Colonic mucosa (tissue), 4 donors: ENCODE measurements around the gene CLN6. TPM values are rescaled to one million over a fixed set of nuclear protein-coding genes. Genes with fewer than 3 reads are reported as not detected.
"Not testable (repeated sequence)": the region's sequence is repeated elsewhere in the genome, so short reads cannot be mapped to it uniquely, and the experiment has no call there.

ENCODE experiments used
- DNase-seq: peaks from one replicate; pipeline ENCODE4 v3.0.0-alpha.2; 2020
- H3K27ac ChIP-seq: fragments of 200-600 bp; one replicate; pipeline ENCODE4 v1.8.0; 2021
- H3K27me3 ChIP-seq: fragments of 200-600 bp; one replicate; pipeline ENCODE4 v1.8.0; 2021
- H3K36me3 ChIP-seq: fragments of 200-600 bp; one replicate; pipeline ENCODE4 v1.8.0; 2021
- H3K4me1 ChIP-seq: fragments of 200-600 bp; one replicate; pipeline ENCODE4 v1.8.0; 2021; ENCODE audit warnings: mild to moderate bottlenecking
- H3K4me3 ChIP-seq: fragments of 200-600 bp; one replicate; pipeline ENCODE4 v1.8.0; 2021
- H3K9ac ChIP-seq, 2 donors: one replicate each; pipeline ENCODE4 v1.7.0; 2013; ENCODE audit warnings: control low read depth in 2 of 2, low read depth in 2 of 2, low read length in 2 of 2
- H3K9me3 ChIP-seq: fragments of 200-600 bp; one replicate; pipeline ENCODE4 v1.8.0; 2021
- intact Hi-C: fragments of 100-400 bp; cut with DNase I; formaldehyde crosslinking; loops from one replicate; pipeline ENCODE4 v1.14.1; 2022
- total RNA-seq, 2 donors: library from RNA; stranded (reverse); fragmentation: NEBNext Ultra II Directional in 1 of 2; extraction: Animal tissue kit (Norgen Biotek cat#: 25700) in 1 of 2; gene quantifications; one replicate each; pipeline ENCODE4 v1.2.1, GENCODE V29; 2021
- TF ChIP-seq, protein P1 (sequence below): fragments of 200-600 bp; IDR thresholded peaks from one replicate; pipeline ENCODE4 v1.8.0; 2022; ENCODE audit warnings: antibody characterized with exemption, mild to moderate bottlenecking
- donor health status: healthy.
- donor health status: DM: no; HTN: no; CAD: no.
- donor health status: DM: no; HTN: no; CAD: no.

Gene CLN6
- total RNA-seq, 2 donors from 2014 or later, result 18.9 to 55.8 TPM

DNA sequence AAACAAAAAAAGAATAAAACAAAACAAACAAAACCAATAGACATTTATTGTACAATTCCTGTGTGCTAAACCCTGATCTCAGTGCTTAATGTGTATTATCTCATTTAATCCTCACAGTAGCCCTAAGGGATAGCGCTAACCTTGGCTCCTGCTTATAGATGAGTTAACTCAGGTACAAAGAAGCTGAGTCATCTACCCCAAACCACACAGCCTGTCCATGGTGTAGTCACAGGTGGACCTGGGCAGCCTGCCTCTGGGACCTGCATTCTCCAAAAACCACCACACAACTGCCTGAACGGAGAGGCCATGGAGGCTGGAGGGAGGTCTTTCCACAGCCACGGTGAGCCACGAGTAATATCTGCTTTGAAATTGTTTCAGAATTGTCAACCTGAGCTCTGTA lies 5.5 kb upstream of the CLN6 start:
- no peaks in the 10 kb centered on the region for H3K9me3 ChIP-seq
- intact Hi-C loops, result no loop called here
- TF ChIP-seq, protein P1, sequence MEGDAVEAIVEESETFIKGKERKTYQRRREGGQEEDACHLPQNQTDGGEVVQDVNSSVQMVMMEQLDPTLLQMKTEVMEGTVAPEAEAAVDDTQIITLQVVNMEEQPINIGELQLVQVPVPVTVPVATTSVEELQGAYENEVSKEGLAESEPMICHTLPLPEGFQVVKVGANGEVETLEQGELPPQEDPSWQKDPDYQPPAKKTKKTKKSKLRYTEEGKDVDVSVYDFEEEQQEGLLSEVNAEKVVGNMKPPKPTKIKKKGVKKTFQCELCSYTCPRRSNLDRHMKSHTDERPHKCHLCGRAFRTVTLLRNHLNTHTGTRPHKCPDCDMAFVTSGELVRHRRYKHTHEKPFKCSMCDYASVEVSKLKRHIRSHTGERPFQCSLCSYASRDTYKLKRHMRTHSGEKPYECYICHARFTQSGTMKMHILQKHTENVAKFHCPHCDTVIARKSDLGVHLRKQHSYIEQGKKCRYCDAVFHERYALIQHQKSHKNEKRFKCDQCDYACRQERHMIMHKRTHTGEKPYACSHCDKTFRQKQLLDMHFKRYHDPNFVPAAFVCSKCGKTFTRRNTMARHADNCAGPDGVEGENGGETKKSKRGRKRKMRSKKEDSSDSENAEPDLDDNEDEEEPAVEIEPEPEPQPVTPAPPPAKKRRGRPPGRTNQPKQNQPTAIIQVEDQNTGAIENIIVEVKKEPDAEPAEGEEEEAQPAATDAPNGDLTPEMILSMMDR, result no peak
- no peaks in the 10 kb centered on the region for H3K27me3 ChIP-seq
- H3K27ac ChIP-seq, result no peak overlapping the region
- H3K9ac ChIP-seq, result no peak overlapping the region
- H3K4me1 ChIP-seq, result peaks cover 9% of the 10 kb centered on the region
- DNase-seq, result no peak
- no peak overlapping the region for H3K4me3 ChIP-seq
- H3K36me3 ChIP-seq, result no peaks in the 10 kb centered on the region

DNA sequence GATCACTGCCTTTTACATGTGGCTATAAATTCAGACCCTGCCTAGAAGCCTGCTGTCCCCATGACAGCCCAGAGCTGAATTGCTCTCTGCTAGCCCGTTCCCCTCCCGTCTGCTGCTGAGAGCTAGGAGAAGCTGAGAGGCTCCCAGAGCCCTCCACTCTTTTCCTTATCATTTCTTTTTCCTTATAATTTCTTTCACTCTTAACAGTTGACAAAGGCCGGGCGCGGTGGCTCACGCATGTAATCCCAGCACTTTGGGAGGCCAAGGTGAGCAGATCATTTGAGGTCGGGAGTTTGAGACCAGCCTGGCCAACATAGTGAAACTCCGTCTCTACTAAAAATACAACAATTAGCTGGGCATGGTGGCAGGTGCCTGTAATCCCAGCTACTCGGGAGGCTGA lies 5.0 kb upstream of the CLN6 start:
- H3K9ac ChIP-seq, H3K4me1 ChIP-seq, H3K27ac ChIP-seq, intact Hi-C loops, H3K36me3 ChIP-seq, H3K27me3 ChIP-seq, DNase-seq, H3K4me3 ChIP-seq, H3K9me3 ChIP-seq: not testable (repeated sequence)

DNA sequence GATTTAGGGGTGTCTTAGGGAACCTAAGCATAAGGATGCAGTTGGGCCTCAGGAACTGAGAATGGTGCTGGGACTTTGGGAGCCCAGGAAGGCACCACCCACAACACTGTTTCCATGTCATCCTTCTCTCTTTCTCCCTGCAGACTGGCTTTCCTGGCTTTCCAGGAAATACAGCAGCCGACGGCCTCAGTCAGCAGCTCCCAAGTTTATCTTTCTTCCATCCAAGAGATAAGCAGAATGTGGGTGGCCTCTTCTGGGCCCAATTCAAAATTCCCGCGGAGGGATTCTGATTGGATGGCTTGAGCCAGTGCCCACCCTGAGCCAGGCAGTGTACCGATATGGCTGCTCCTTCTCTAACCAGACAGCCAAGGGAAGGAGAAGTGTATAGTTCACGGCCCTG lies 4.5 kb upstream of the CLN6 start:
- Histone ChIP-seq H3K9ac (no peak overlapping the region), H3K9me3 (no peaks in the 10 kb centered on the region), H3K27ac (no peak overlapping the region), H3K4me3 (no peak overlapping the region), H3K36me3 (no peaks in the 10 kb centered on the region), H3K27me3 (no peaks in the 10 kb centered on the region), H3K4me1 (peaks cover 9% of the 10 kb centered on the region)
- DNase-seq, result no peak
- intact Hi-C loops, result no loop called here
- TF ChIP-seq, protein P1, result no peak

DNA sequence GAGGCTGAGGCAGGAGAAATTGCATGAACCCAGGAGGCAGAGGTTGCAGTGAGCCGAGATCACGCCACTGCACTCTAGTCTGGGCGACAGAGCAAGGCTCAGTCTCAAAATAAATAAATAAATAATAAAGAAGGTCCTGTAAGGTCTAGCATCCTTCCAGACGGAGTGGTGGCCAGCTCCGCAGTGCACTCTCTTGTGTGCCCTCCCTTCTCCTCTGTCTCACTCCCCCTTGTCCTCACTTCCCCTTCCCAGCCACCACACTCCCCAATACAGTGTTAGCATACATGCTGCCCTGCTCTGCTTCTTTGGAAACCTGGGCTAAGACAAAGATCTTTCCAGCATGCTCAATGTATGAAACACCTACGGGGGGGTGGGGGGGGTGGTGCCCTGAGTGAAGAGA lies 3.4 kb upstream of the CLN6 start:
- no peak for DNase-seq
- Histone ChIP-seq H3K4me3 (no peak overlapping the region), H3K4me1 (peaks cover 9% of the 10 kb centered on the region), H3K27me3 (no peaks in the 10 kb centered on the region), H3K36me3 (no peaks in the 10 kb centered on the region), H3K27ac (no peak overlapping the region), H3K9ac (no peak overlapping the region), H3K9me3 (no peaks in the 10 kb centered on the region)
- intact Hi-C loops, result no loop called here
- TF ChIP-seq, protein P1, result no peak

DNA sequence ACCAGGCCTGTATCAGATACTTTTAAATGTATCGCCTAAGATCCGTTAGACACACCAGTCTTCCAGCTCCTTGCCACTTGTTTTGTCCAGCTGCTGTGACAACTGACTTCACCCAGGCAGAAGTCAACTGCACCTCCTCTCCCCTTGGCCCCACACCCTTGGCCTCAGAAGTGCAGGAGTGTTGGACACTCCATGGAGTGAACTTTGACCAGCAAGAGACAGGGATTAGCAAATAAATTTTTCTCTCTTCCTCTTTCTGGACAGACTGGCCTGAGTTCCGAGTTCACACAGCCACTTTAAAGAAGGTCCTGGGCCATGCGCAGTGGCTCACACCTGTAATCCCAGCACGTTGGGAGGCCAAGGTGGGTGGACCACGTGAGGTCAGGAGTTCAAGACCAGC lies 2.9 kb upstream of the CLN6 start:
- no peak overlapping the region for H3K9ac ChIP-seq
- peak; percentile 58 for DNase-seq
- H3K4me1 ChIP-seq, result peaks cover 9% of the 10 kb centered on the region
- no peak overlapping the region for H3K4me3 ChIP-seq
- intact Hi-C loops, result no loop called here
- TF ChIP-seq, protein P1, result no peak
- H3K9me3 ChIP-seq, result no peaks in the 10 kb centered on the region
- H3K27ac ChIP-seq, result no peak overlapping the region
- no peaks in the 10 kb centered on the region for H3K27me3 ChIP-seq
- no peaks in the 10 kb centered on the region for H3K36me3 ChIP-seq

DNA sequence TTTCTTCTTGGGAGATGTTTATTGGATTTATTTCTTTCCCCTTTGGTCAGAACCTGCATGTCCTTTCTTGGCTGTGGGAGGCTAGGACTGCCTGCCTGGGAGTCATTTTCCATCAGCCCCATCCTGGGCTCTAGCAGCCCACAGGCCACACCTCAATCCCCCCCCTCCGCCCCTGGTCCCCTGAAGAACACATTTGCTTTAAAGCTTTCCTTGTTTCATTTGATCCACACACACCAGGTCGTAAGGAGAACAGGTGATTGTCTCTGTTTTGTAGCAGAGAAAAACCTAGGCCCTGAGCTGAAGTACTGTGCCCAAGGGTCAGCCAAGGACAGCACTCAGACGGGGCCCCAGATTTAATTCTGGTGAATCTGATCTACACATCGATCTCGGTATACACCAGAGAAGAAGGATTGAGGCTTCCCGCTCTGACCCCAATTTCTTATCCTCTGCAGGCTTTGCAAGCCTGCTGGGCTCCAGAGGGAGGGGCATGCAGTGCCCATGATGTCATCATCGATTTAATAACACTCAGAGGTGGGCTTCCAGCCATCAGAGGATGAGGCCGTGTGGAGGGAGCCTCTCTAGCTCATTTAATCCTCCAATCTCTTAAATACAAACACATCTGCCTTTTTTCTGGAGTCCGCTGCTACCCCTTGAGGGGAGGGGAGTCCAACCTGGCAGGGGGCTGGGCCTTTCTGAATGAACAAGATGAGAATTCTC lies 1.7 kb upstream of the CLN6 start:
- DNase-seq, result no peak
- H3K36me3 ChIP-seq, result no peaks in the 10 kb centered on the region
- H3K9ac ChIP-seq, result peak overlapping the region in 1 of 2 donors; percentile 30
- no peak overlapping the region for H3K27ac ChIP-seq
- peaks cover 9% of the 10 kb centered on the region for H3K4me1 ChIP-seq
- TF ChIP-seq, protein P1, result no peak
- no peak overlapping the region for H3K4me3 ChIP-seq
- no peaks in the 10 kb centered on the region for H3K27me3 ChIP-seq
- no peaks in the 10 kb centered on the region for H3K9me3 ChIP-seq
- intact Hi-C loops, result no loop called here
